Measurements from ENCODE around the gene SERPINA12. TPM values are rescaled to one million over a fixed set of nuclear protein-coding genes. Genes with fewer than 3 reads are reported as not detected.

The SERPINA12 gene
- total and polyA plus RNA-seq, 8 donors, result 0.08 TPM; not detected in 7

DNA sequence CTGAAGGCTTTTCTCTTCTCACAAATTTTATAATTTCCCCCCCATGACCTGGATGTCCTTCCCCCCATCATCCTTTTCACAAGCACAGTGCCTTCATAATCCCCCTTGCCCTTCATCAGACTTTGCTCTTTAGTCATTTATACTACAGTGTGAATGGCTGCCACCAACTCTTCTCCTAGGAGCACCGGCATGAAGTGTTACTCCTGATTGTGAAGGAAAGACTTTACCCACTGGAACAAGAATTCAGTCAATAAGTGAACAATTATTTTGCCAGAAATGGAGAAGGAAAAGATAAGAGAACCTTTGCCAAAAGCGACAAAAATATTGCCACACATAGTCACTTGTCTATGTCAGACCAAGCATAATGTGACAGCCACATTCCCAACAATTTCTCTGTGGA is 38.2 kb downstream of the SERPINA12 start:
- TF ChIP-seq EP300 (IDR thresholded peaks at IDR 0.05), result no peak
- no peak for TF ChIP-seq POLR2A (IDR thresholded peaks at IDR 0.05)
- TF ChIP-seq, protein P1, sequence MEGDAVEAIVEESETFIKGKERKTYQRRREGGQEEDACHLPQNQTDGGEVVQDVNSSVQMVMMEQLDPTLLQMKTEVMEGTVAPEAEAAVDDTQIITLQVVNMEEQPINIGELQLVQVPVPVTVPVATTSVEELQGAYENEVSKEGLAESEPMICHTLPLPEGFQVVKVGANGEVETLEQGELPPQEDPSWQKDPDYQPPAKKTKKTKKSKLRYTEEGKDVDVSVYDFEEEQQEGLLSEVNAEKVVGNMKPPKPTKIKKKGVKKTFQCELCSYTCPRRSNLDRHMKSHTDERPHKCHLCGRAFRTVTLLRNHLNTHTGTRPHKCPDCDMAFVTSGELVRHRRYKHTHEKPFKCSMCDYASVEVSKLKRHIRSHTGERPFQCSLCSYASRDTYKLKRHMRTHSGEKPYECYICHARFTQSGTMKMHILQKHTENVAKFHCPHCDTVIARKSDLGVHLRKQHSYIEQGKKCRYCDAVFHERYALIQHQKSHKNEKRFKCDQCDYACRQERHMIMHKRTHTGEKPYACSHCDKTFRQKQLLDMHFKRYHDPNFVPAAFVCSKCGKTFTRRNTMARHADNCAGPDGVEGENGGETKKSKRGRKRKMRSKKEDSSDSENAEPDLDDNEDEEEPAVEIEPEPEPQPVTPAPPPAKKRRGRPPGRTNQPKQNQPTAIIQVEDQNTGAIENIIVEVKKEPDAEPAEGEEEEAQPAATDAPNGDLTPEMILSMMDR (IDR thresholded peaks at IDR 0.05), result no peak
- TF ChIP-seq POLR2AphosphoS5 (IDR thresholded peaks at IDR 0.05), result no peak
- H3K9me3 ChIP-seq, result peaks cover 0 to 2% (median under 1%) of the 10 kb centered on the region in 4 donors
- H3K36me3 ChIP-seq, result no peaks in the 10 kb centered on the region
- H3K4me1 ChIP-seq, result no peaks in the 10 kb centered on the region
- WGBS, 5 donors, result 90 to 97% (median 95%) methylated on average over 2 of the region's 2 CpGs
- H3K4me3 ChIP-seq, result no peak overlapping the region
- H3K27me3 ChIP-seq, result peaks cover 0 to 24% (median 3%) of the 10 kb centered on the region in 3 donors
- intact Hi-C loops (cut with DNase I; ENCODE audit: low total_unique reads), result no loop called here
- DNase-seq, result no peak
- H3K27ac ChIP-seq, result no peak overlapping the region

- Histone ChIP-seq H3K36me3 (no peaks in the 10 kb centered on the region), H3K9me3 (peaks cover 0 to 10% (median 7%) of the 10 kb centered on the region in 4 donors), H3K4me3 (no peak overlapping the region), H3K27me3 (peaks cover 0 to 18% (median 3%) of the 10 kb centered on the region in 3 donors), H3K27ac (no peak overlapping the region), H3K4me1 (no peaks in the 10 kb centered on the region)
- DNase-seq, result no peak
- 22 to 58% (median 36%) methylated on average over 2 of the region's 2 CpGs for WGBS, 5 donors
- TF ChIP-seq EP300 (IDR thresholded peaks at IDR 0.05), result no peak
- intact Hi-C loops (cut with DNase I; ENCODE audit: low total_unique reads), result no loop called here
Measured at GRCh38 chr14:94470311-94470710, 39.0 kb downstream of the SERPINA12 start.

GRCh38 chr14:94469261-94469660 is 40.0 kb downstream of the SERPINA12 start:
- Histone ChIP-seq H3K4me1 (no peaks in the 10 kb centered on the region), H3K9me3 (peaks cover 0 to 20% (median 17%) of the 10 kb centered on the region in 4 donors), H3K4me3 (no peak overlapping the region), H3K27ac (no peak overlapping the region), H3K27me3 (peaks cover 0 to 10% (median 2%) of the 10 kb centered on the region in 3 donors), H3K36me3 (no peaks in the 10 kb centered on the region)
- 77 to 94% (median 79%) methylated on average over 3 of the region's 3 CpGs for WGBS, 5 donors
- TF ChIP-seq, protein P1 (IDR thresholded peaks at IDR 0.05), result no peak
- TF ChIP-seq POLR2AphosphoS5 (IDR thresholded peaks at IDR 0.05) (no peak), EP300 (IDR thresholded peaks at IDR 0.05) (no peak), POLR2A (IDR thresholded peaks at IDR 0.05) (no peak)
- no peak for DNase-seq
- intact Hi-C loops (cut with DNase I; ENCODE audit: low total_unique reads), result no loop called here

DNA sequence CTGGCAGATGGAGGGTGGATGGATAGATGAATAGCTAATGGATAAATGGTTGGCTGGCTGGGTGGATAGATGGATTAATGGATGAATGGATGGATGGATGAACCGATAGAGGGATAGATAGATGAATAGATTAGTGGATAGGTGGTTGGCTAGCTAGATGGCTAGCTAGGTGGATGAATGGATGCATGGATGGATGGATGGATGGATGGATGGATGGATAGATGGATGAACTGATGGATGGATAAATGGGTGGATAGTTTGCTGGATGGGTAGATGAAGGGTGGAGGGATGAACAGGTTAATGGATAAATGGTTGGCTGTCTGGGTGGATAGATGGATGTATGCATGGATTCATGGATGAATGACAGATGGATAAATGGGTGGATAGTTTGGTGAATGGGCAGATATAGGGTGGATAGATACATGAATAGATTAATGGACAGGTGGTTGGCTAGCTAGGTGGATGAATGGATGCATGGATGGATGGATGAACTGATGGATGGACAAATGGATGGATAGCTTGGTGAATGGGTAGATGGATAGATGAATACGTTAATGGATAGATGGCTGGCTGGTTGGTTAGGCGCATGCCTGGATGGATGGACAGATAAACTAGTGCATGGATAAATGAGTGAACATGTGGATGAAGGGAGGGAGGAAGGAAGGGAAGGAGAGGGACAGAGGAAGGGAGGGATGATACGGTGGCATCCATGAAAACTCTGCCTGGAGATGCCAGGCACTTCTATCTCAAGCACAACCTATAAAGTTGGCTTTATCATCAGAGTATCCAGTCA is 41.3 kb downstream of the SERPINA12 start:
- DNase-seq, result no peak
- Histone ChIP-seq H3K27me3 (peaks cover 0 to 3% (median 0%) of the 10 kb centered on the region in 3 donors), H3K4me3 (no peak overlapping the region), H3K4me1 (no peaks in the 10 kb centered on the region), H3K9me3 (peaks cover 0 to 25% (median 19%) of the 10 kb centered on the region in 4 donors), H3K27ac (no peak overlapping the region), H3K36me3 (no peaks in the 10 kb centered on the region)
- intact Hi-C loops (cut with DNase I; ENCODE audit: low total_unique reads), result no loop called here
- TF ChIP-seq POLR2A (IDR thresholded peaks at IDR 0.05) (no peak), POLR2AphosphoS5 (IDR thresholded peaks at IDR 0.05) (no peak), EP300 (IDR thresholded peaks at IDR 0.05) (no peak)
- TF ChIP-seq, protein P1 (IDR thresholded peaks at IDR 0.05), result no peak
- 85 to 94% (median 89%) methylated on average over 4 of the region's 4 CpGs for WGBS, 5 donors

Data from stomach (tissue), 9 donors.